H1 (cell line): Measurements from ENCODE around the gene MICALL1. TPM values are rescaled to one million over a fixed set of nuclear protein-coding genes. Genes with fewer than 3 reads are reported as not detected.

Source experiments
- CTCF ChIA-PET: fragments of 300-600 bp; sonication (Branson Sonifier 250); formaldehyde crosslinking; loops from one replicate; lab custom pipeline; 2021; ENCODE audit not compliant: partially characterized antibody; lab: Charles Lee
- POLR2A ChIA-PET: fragments of 300-600 bp; sonication (Branson Sonifier 250); formaldehyde crosslinking; loops from one replicate; lab custom pipeline; 2021; ENCODE audit warnings: inconsistent platforms; ENCODE audit not compliant: partially characterized antibody; lab: Charles Lee
- DNase-seq, 2 experiments: peaks; one replicate each; pipeline versions ENCODE4 v3.0.0 to v3.0.0-alpha.2; 2010 to 2022; ENCODE audit warnings: low spot score in 2 of 2, low read depth in 1 of 2, mixed read lengths in 1 of 2
- FAIRE-seq: peaks from 2 replicates; lab custom pipeline; 2011; peaks lifted over from hg19 to GRCh38; lab: Jason Lieb, UNC
- H2AFZ ChIP-seq: 2 replicates; pipeline ENCODE4 v1.8.1; 2012; ENCODE audit warnings: low read length, inconsistent platforms
- H2AK5ac ChIP-seq: 2 replicates; pipeline ENCODE4 v1.6.1; 2013; ENCODE audit warnings: low read depth, low read length
- H2BK120ac ChIP-seq: replicated peaks from 2 replicates; pipeline ENCODE3; 2013; ENCODE audit warnings: low read depth, low read length, inconsistent platforms
- H2BK12ac ChIP-seq: 2 replicates; pipeline ENCODE4 v1.6.1; 2013; ENCODE audit warnings: low read depth, low read length
- H2BK15ac ChIP-seq: 2 replicates; pipeline ENCODE4 v1.6.1; 2013; ENCODE audit warnings: low read length
- H2BK20ac ChIP-seq: 2 replicates; pipeline ENCODE4 v1.6.1; 2013; ENCODE audit warnings: low read length
- H2BK5ac ChIP-seq: 2 replicates; pipeline ENCODE4 v1.6.1; 2013; ENCODE audit warnings: low read depth, low read length
- H3K14ac ChIP-seq: 2 replicates; pipeline ENCODE4 v1.6.1; 2013; ENCODE audit warnings: inconsistent platforms; ENCODE audit not compliant: insufficient read length
- H3K18ac ChIP-seq: 2 replicates; pipeline ENCODE4 v1.6.1; 2013; ENCODE audit warnings: low read length; ENCODE audit errors: extremely low read depth
- H3K23ac ChIP-seq: 2 replicates; pipeline ENCODE4 v1.6.1; 2013; ENCODE audit warnings: inconsistent platforms; ENCODE audit not compliant: insufficient read length
- H3K23me2 ChIP-seq: 2 replicates; pipeline ENCODE4 v1.6.1; 2013; ENCODE audit warnings: low read depth, low read length
- H3K27ac ChIP-seq: 2 replicates; pipeline ENCODE4 v1.6.1; 2011; ENCODE audit warnings: low read depth, low read length, inconsistent platforms
- H3K27me3 ChIP-seq, 4 experiments: replicated peaks in 1 of 4; 1 replicate in 1 of 4; 2 replicates in 3 of 4; pipeline versions ENCODE4 v1.6.1 to v1.8.1; 2011 to 2013; ENCODE audit warnings: low read length in 3 of 4, mild to moderate bottlenecking in 3 of 4, inconsistent platforms in 2 of 4, mixed read lengths in 2 of 4, moderate library complexity in 1 of 4; ENCODE audit not compliant: control insufficient read depth in 3 of 4, insufficient read depth in 3 of 4; ENCODE audit errors: extremely low read depth in 1 of 4
- H3K36me3 ChIP-seq, 4 experiments: 2 replicates each; pipeline versions ENCODE4 v1.6.1 to v1.8.1; 2011 to 2013; ENCODE audit warnings: mild to moderate bottlenecking in 4 of 4, low read length in 3 of 4, moderate library complexity in 2 of 4, control low read depth in 1 of 4, inconsistent platforms in 1 of 4; ENCODE audit not compliant: insufficient read depth in 4 of 4, control insufficient read depth in 2 of 4
- H3K4ac ChIP-seq: replicated peaks from 2 replicates; pipeline ENCODE3; 2013; ENCODE audit warnings: low read length, low read depth, mixed read lengths, inconsistent platforms; ENCODE audit not compliant: insufficient read length
- H3K4me1 ChIP-seq, 4 experiments: replicated peaks in 1 of 4; 1 replicate in 1 of 4; 2 replicates in 3 of 4; pipeline versions ENCODE4 v1.6.1 to v1.8.1; 2011 to 2013; ENCODE audit warnings: low read length in 3 of 4, inconsistent platforms in 2 of 4, mixed read lengths in 1 of 4; ENCODE audit not compliant: insufficient read depth in 4 of 4, control insufficient read depth in 3 of 4
- H3K4me2 ChIP-seq, 2 experiments: 2 replicates each; pipeline versions ENCODE4 v1.6.1 to v1.8.1; 2011 to 2013; ENCODE audit warnings: low read depth in 2 of 2, low read length in 2 of 2, control low read depth in 1 of 2, inconsistent platforms in 1 of 2, mild to moderate bottlenecking in 1 of 2; ENCODE audit not compliant: insufficient read depth in 1 of 2
- H3K4me3 ChIP-seq, 4 experiments: fragments of 200-600, 300-600 bp in 1 of 4; sonication (generic), shearing (Covaris generic), sonication (Bioruptor Twin) in 1 of 4; 2 replicates each; pipeline versions ENCODE4 v1.5.1 to v1.8.1; 2011 to 2016; ENCODE audit warnings: low read length in 4 of 4, low read depth in 3 of 4, control low read depth in 2 of 4, inconsistent platforms in 2 of 4, mild to moderate bottlenecking in 2 of 4, mixed read lengths in 1 of 4, moderate library complexity in 1 of 4; ENCODE audit not compliant: insufficient read depth in 2 of 4; ENCODE audit errors: extremely low read depth in 1 of 4
- H3K56ac ChIP-seq: replicated peaks from 2 replicates; pipeline ENCODE3; 2013; ENCODE audit warnings: low read depth, mild to moderate bottlenecking, mixed read lengths, low read length, inconsistent platforms; ENCODE audit not compliant: insufficient read length
- H3K79me1 ChIP-seq: 2 replicates; pipeline ENCODE4 v1.6.1; 2013; ENCODE audit warnings: low read depth, low read length, control low read depth
- H3K79me2 ChIP-seq, 2 experiments: 2 replicates each; pipeline versions ENCODE4 v1.6.1 to v1.8.1; 2012 to 2013; ENCODE audit warnings: low read length in 2 of 2, mild to moderate bottlenecking in 2 of 2, inconsistent platforms in 1 of 2; ENCODE audit not compliant: insufficient read depth in 2 of 2, control insufficient read depth in 1 of 2
- H3K9ac ChIP-seq, 4 experiments: replicated peaks in 1 of 4; 1 replicate in 1 of 4; 2 replicates in 3 of 4; pipeline versions ENCODE4 v1.6.1 to v1.8.1; 2011 to 2013; ENCODE audit warnings: low read depth in 3 of 4, low read length in 3 of 4, control low read depth in 2 of 4, mild to moderate bottlenecking in 2 of 4, moderate library complexity in 2 of 4, inconsistent platforms in 1 of 4; ENCODE audit errors: extremely low read depth in 1 of 4
- H3K9me3 ChIP-seq, 2 experiments: 2 replicates each; pipeline versions ENCODE4 v1.6.1 to v1.8.1; 2012 to 2013; ENCODE audit warnings: mild to moderate bottlenecking in 2 of 2, moderate library complexity in 2 of 2, control low read depth in 1 of 2, inconsistent platforms in 1 of 2, low read depth in 1 of 2, low read length in 1 of 2, mixed read lengths in 1 of 2; ENCODE audit not compliant: insufficient read depth in 2 of 2
- H4K20me1 ChIP-seq, 2 experiments: replicated peaks in 1 of 2; 2 replicates each; pipeline versions ENCODE3 to v1.8.1; 2011 to 2013; ENCODE audit warnings: inconsistent platforms in 2 of 2, low read length in 2 of 2, mild to moderate bottlenecking in 1 of 2; ENCODE audit not compliant: insufficient read depth in 2 of 2, control insufficient read depth in 1 of 2
- H4K5ac ChIP-seq: 2 replicates; pipeline ENCODE4 v1.6.1; 2013; ENCODE audit warnings: low read length, low read depth, mixed read lengths, inconsistent platforms; ENCODE audit not compliant: insufficient read length
- H4K8ac ChIP-seq: 2 replicates; pipeline ENCODE4 v1.8.0; 2013; ENCODE audit warnings: mild to moderate bottlenecking, moderate library complexity, low read length, inconsistent platforms; ENCODE audit not compliant: insufficient read depth; ENCODE audit errors: extremely low read depth
- H4K91ac ChIP-seq: replicated peaks from 2 replicates; pipeline ENCODE3; 2013; ENCODE audit warnings: low read length, mixed read lengths, inconsistent platforms; ENCODE audit not compliant: insufficient read length
- GABPA ChIP-seq: IDR thresholded peaks from 2 replicates; pipeline ENCODE4 v1.6.1; 2011; ENCODE audit warnings: mild to moderate bottlenecking, low read length, moderate library complexity, borderline replicate concordance; ENCODE audit not compliant: insufficient read depth
- GTF2F1 ChIP-seq: IDR thresholded peaks from 2 replicates; pipeline ENCODE4 v1.6.1; 2012; ENCODE audit warnings: low read depth, low read length, improper control_type of control experiment, borderline replicate concordance
- HDAC2 ChIP-seq, 2 experiments: fragments of 300-600 bp in 1 of 2; sonication (generic) in 1 of 2; IDR thresholded peaks; 2 replicates each; pipeline ENCODE4 v1.6.1; 2011 to 2012; ENCODE audit warnings: low read depth in 2 of 2, low read length in 2 of 2, mild to moderate bottlenecking in 2 of 2, moderate library complexity in 2 of 2, borderline replicate concordance in 1 of 2, inconsistent platforms in 1 of 2
- KDM5A ChIP-seq: fragments of 200-600 bp; IDR thresholded peaks from 2 replicates; pipeline ENCODE4 v1.7.1; 2012; ENCODE audit warnings: mild to moderate bottlenecking, low read length, inconsistent platforms, mixed read lengths
- MAX ChIP-seq: IDR thresholded peaks from 2 replicates; pipeline ENCODE4 v1.6.1; 2012; ENCODE audit warnings: inconsistent platforms
- NRF1 ChIP-seq: IDR thresholded peaks from 2 replicates; pipeline ENCODE4 v1.6.1; 2011; ENCODE audit warnings: mild to moderate bottlenecking, low read depth, low read length, improper control_type of control experiment
- SIN3A ChIP-seq, 2 experiments: IDR thresholded peaks in 1 of 2; conservative IDR thresholded peaks in 1 of 2; 2 replicates each; pipeline ENCODE4 v1.6.1; 2011 to 2012; ENCODE audit warnings: low read length in 2 of 2, improper control_type of control experiment in 1 of 2, low read depth in 1 of 2, mild to moderate bottlenecking in 1 of 2
- SIRT6 ChIP-seq: IDR thresholded peaks from one replicate; pipeline ENCODE4 v1.7.1; 2012; ENCODE audit warnings: low read length, inconsistent platforms
- SP1 ChIP-seq: IDR thresholded peaks from 2 replicates; pipeline ENCODE4 v1.6.1; 2011; ENCODE audit warnings: low read depth, low read length
- SRF ChIP-seq: IDR thresholded peaks from 2 replicates; pipeline ENCODE4 v1.6.1; 2011; ENCODE audit warnings: mild to moderate bottlenecking, low read depth, low read length, moderate library complexity
- TBP ChIP-seq: IDR thresholded peaks from 2 replicates; pipeline ENCODE4 v1.6.1; 2011; ENCODE audit warnings: low read depth, low read length, improper control_type of control experiment
- WGBS, 2 experiments: shearing (Covaris generic) in 1 of 2; methylation state at CpG; one replicate each; pipeline versions ENCODE4 v1.1.6 to v1.1.7; 2013 to 2015; ENCODE audit warnings: low lambda C conversion rate in 2 of 2, mixed read lengths in 2 of 2, inconsistent platforms in 1 of 2, low coverage in 1 of 2, missing lambda C conversion rate in 1 of 2; ENCODE audit not compliant: insufficient replicate concordance in 2 of 2, insufficient coverage in 1 of 2, insufficient read length in 1 of 2; ENCODE audit errors: extremely low coverage in 1 of 2, missing lambda C conversion rate in 1 of 2; 5-methylcytosine and 5-hydroxymethylcytosine counted together
- polyA plus RNA-seq, 7 experiments: library from polyadenylated mRNA; depleted of rRNA in 3 of 7; stranded (reverse) in 5 of 7; unstranded in 2 of 7; fragments of >200 nt in 5 of 7; fragments of 200-250 nt in 2 of 7; gene quantifications; 1 replicate in 5 of 7; 2 replicates in 1 of 7; 4 replicates in 1 of 7; pipeline versions ENCODE4 v1.2.1 to v1.2.3, GENCODE V29; 2011 to 2013; ENCODE audit warnings: missing spikeins in 2 of 7, mixed read lengths in 2 of 7
- total RNA-seq: library from RNA; stranded (reverse); fragmentation: NEBNext Ultra II Directional; extraction: Animal tissue kit (Norgen Biotek cat#: 25700); gene quantifications from 2 replicates; pipeline ENCODE4 v1.2.1, GENCODE V29; 2021
- TF ChIP-seq, protein P1 (sequence below): IDR thresholded peaks from 2 replicates; pipeline ENCODE4 v1.6.1; 2012; ENCODE audit warnings: low read length, inconsistent platforms

The MICALL1 gene
- total and polyA plus RNA-seq, 2 of the 8 experiments (the other 6 are each of a cell fraction or from before 2014, with no cell fraction given) = 17.7 to 32.1 TPM

- DNase-seq (no peak), FAIRE-seq (no peak)
- Histone ChIP-seq H2BK12ac (no peak overlapping the region), H4K5ac (no peak overlapping the region), H3K79me1 (no peaks in the 10 kb centered on the region), H3K9ac (no peak overlapping the region), H2AK5ac (no peak overlapping the region), H3K4me1 (no peaks in the 10 kb centered on the region), H3K23me2 (no peaks in the 10 kb centered on the region), H2AFZ (no peak overlapping the region), H3K27me3 (no peaks in the 10 kb centered on the region), H3K18ac (no peak overlapping the region), H2BK5ac (no peak overlapping the region), H3K4me2 (no peak overlapping the region), H2BK120ac (no peak overlapping the region), H3K79me2 (peaks cover 0 to 16% of the 10 kb centered on the region in 2 experiments; a peak in 2 of 4 replicates), H3K36me3 (peaks cover 21 to 69% (median 50%) of the 10 kb centered on the region in 4 experiments), H2BK15ac (no peak overlapping the region), H4K91ac (no peak overlapping the region), H4K20me1 (peaks cover 2 to 9% of the 10 kb centered on the region in 2 experiments), H3K4me3 (no peak overlapping the region), H3K23ac (no peak overlapping the region), H4K8ac (no peak overlapping the region), H3K56ac (no peak overlapping the region), H3K27ac (no peak overlapping the region), H3K4ac (no peak overlapping the region), H3K9me3 (no peaks in the 10 kb centered on the region), H2BK20ac (no peak overlapping the region), H3K14ac (no peak overlapping the region)
- ChIA-PET CTCF (interaction anchor here (0.7 to 15.4 kb wide), 2 partner anchors 47 to 66 kb away, joined by 3 to 158 read pairs; no protein-coding TSS in a partner anchor), POLR2A (interaction anchor here (0.7 to 1.7 kb wide), 7 partner anchors 9 to 40 kb away, joined by 3 to 6 read pairs (median 5); partner anchors contain the start of genes ANKRD54 and MICALL1)
- 91% methylated on average over 6 of the region's 6 CpGs; no CpG with 5 or more reads in 1 of the 2 experiments for WGBS, 2 experiments
- no peak for TF ChIP-seq SP1
- no peak for TF ChIP-seq SRF
- no peak for TF ChIP-seq SIN3A (conservative IDR thresholded peaks at IDR 0.05 in 1 of 2, IDR thresholded peaks at IDR 0.05 in 1 of 2; ENCODE audit: low read depth in 1 of 2, low read length in 2 of 2)
- TF ChIP-seq GABPA = no peak
- no peak for TF ChIP-seq NRF1
- TF ChIP-seq HDAC2 (IDR thresholded peaks at IDR 0.05; ENCODE audit: borderline replicate concordance in 1 of 2, low read depth in 2 of 2, low read length in 2 of 2) = no peak
- TF ChIP-seq SIRT6 = no peak
- no peak for TF ChIP-seq MAX
- no peak for TF ChIP-seq KDM5A
- no peak for TF ChIP-seq GTF2F1
- TF ChIP-seq, protein P1, sequence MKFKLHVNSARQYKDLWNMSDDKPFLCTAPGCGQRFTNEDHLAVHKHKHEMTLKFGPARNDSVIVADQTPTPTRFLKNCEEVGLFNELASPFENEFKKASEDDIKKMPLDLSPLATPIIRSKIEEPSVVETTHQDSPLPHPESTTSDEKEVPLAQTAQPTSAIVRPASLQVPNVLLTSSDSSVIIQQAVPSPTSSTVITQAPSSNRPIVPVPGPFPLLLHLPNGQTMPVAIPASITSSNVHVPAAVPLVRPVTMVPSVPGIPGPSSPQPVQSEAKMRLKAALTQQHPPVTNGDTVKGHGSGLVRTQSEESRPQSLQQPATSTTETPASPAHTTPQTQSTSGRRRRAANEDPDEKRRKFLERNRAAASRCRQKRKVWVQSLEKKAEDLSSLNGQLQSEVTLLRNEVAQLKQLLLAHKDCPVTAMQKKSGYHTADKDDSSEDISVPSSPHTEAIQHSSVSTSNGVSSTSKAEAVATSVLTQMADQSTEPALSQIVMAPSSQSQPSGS = no peak
- no peak for TF ChIP-seq TBP
Observed at GRCh38 chr22:37884420-37884819, 21.7 kb upstream of the MICALL1 start.
